Kidney (tissue), 14 donors: ENCODE data around the gene DYRK3. TPM values are rescaled to one million over a fixed set of nuclear protein-coding genes. Genes with fewer than 3 reads are reported as not detected.
"Not testable (repeated sequence)": the region's sequence is repeated elsewhere in the genome, so short reads cannot be mapped to it uniquely, and the experiment has no call there.

Experiments
- DNase-seq, 5 donors: peaks; one replicate each; pipeline ENCODE4 v3.0.0-alpha.2; 2013 to 2020
- FAIRE-seq: peaks from 2 replicates; lab custom pipeline; 2012; peaks lifted over from hg19 to GRCh38; lab: Jason Lieb, UNC
- H3K27ac ChIP-seq, 2 donors: one replicate each; pipeline ENCODE4 v1.7.0; 2013; ENCODE audit warnings: low read depth in 2 of 2, low read length in 2 of 2, inconsistent platforms in 1 of 2
- H3K27me3 ChIP-seq: one replicate; pipeline ENCODE4 v1.7.1; 2013; ENCODE audit warnings: low read length, inconsistent platforms; ENCODE audit not compliant: control insufficient read depth, insufficient read depth
- H3K36me3 ChIP-seq, 3 donors: one replicate each; pipeline versions ENCODE4 v1.7.0 to v1.7.1; 2013; ENCODE audit warnings: low read length in 3 of 3, control low read depth in 1 of 3, inconsistent platforms in 1 of 3; ENCODE audit not compliant: insufficient read depth in 3 of 3, control insufficient read depth in 2 of 3
- H3K4me1 ChIP-seq, 3 donors: one replicate each; pipeline versions ENCODE4 v1.7.0 to v1.7.1; 2013; ENCODE audit warnings: low read length in 3 of 3, inconsistent platforms in 1 of 3, low read depth in 1 of 3; ENCODE audit not compliant: control insufficient read depth in 2 of 3, insufficient read depth in 2 of 3
- H3K4me3 ChIP-seq, 3 donors: one replicate each; pipeline versions ENCODE4 v1.7.0 to v1.8.1; 2013; ENCODE audit warnings: low read length in 3 of 3, control low read depth in 1 of 3, inconsistent platforms in 1 of 3
- H3K9ac ChIP-seq, 3 donors: one replicate each; pipeline versions ENCODE4 v1.7.0 to v1.7.1; 2013; ENCODE audit warnings: low read length in 3 of 3, control low read depth in 1 of 3, inconsistent platforms in 1 of 3
- H3K9me3 ChIP-seq, 3 donors: one replicate each; pipeline versions ENCODE4 v1.7.0 to v1.7.1; 2013; ENCODE audit warnings: low read length in 3 of 3, control low read depth in 1 of 3, inconsistent platforms in 1 of 3; ENCODE audit not compliant: control insufficient read depth in 2 of 3, insufficient read depth in 1 of 3
- intact Hi-C: fragments of 100-400 bp; cut with DNase I; formaldehyde crosslinking; loops from one replicate; pipeline ENCODE4 v1.11.1; 2022
- polyA plus RNA-seq: library from polyadenylated mRNA; stranded (reverse); fragments of 350-450 nt; fragmentation: Illumina TruSeq; extraction: RNeasy Lipid Tissue Mini Kit (QIAGEN cat#74804); gene quantifications from one replicate; pipeline ENCODE4 v1.2.3, GENCODE V29; 2014; ENCODE audit warnings: low read depth, low replicate concordance; ENCODE audit not compliant: insufficient read depth
- total RNA-seq: library from RNA; stranded (reverse); fragmentation: NEBNext Ultra II Directional; extraction: Animal tissue kit (Norgen Biotek cat#: 25700); gene quantifications from one replicate; pipeline ENCODE4 v1.2.1, GENCODE V29; 2021
- TF ChIP-seq, protein P1 (sequence below): IDR thresholded peaks from 3 replicates; pipeline ENCODE4 v1.5.1; 2012; ENCODE audit warnings: mild to moderate bottlenecking, moderate library complexity, borderline replicate concordance; ENCODE audit not compliant: insufficient read depth; ENCODE audit errors: extremely low read depth
- donor health status: control.
- donor health status: control.
- donor health status: control.
- donor health status: control.
- donor health status: control.
- donor health status: DM: yes; HTN: yes; CAD: no.
- donor health status: Normal renal cell carcinoma (clear cell type).

Gene DYRK3
- total and polyA plus RNA-seq, 2 donors from 2014 or later, result 3.5 to 12.7 TPM

DNA sequence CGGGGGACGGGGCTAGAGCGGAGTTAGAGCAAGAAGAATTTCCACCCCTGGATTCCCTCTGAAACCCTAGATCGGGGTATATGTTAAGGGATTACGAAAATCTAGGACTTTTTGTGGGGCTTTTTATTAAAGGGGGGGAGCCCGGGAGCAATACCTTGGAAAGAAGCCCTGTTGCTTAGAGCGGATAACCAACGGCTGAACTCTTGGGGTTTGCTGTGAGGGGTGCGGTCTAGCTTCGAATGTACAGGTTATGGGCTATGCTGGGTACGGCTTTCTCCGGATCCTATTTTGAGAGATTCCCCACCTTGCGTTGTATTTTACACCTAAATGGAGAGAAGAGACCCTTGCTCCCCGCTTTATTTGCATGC lies 626 bp downstream of the DYRK3 start:
- H3K27ac ChIP-seq, result peak overlapping the region; percentile 76 to 85
- H3K9ac ChIP-seq, result peak overlapping the region; percentile 42 to 68 (median 43)
- no peaks in the 10 kb centered on the region for H3K9me3 ChIP-seq
- DNase-seq (no peak), FAIRE-seq (no peak)
- intact Hi-C loops, result no loop called here
- H3K27me3 ChIP-seq, result no peaks in the 10 kb centered on the region
- TF ChIP-seq, protein P1, sequence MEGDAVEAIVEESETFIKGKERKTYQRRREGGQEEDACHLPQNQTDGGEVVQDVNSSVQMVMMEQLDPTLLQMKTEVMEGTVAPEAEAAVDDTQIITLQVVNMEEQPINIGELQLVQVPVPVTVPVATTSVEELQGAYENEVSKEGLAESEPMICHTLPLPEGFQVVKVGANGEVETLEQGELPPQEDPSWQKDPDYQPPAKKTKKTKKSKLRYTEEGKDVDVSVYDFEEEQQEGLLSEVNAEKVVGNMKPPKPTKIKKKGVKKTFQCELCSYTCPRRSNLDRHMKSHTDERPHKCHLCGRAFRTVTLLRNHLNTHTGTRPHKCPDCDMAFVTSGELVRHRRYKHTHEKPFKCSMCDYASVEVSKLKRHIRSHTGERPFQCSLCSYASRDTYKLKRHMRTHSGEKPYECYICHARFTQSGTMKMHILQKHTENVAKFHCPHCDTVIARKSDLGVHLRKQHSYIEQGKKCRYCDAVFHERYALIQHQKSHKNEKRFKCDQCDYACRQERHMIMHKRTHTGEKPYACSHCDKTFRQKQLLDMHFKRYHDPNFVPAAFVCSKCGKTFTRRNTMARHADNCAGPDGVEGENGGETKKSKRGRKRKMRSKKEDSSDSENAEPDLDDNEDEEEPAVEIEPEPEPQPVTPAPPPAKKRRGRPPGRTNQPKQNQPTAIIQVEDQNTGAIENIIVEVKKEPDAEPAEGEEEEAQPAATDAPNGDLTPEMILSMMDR, result no peak
- peaks cover 0 to 11% (median 6%) of the 10 kb centered on the region in 3 donors for H3K4me1 ChIP-seq
- H3K36me3 ChIP-seq, result no peaks in the 10 kb centered on the region
- H3K4me3 ChIP-seq, result peak overlapping the region; percentile 40 to 79 (median 54)

DNA sequence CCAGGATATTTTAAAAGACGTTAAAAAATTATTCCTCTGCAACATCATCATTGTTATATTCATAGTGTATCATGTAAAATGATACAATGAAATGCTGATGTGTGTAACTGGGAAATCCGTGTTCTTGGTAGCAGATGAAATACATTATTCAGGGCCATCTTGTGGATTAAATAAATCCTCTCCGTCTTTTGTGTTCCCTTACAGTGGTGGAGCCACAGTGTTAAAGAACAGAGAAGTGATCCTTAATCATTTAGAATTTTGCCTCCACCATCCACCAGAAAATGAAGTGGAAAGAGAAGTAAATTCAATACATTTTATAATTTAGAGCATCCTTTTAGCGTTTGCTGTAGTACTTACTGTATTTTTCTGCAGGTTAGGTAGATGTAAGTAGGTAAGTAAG lies 1.3 kb downstream of the DYRK3 start:
- Histone ChIP-seq H3K4me1 (peaks cover 0 to 11% (median 6%) of the 10 kb centered on the region in 3 donors), H3K9me3 (no peaks in the 10 kb centered on the region), H3K4me3 (peak overlapping the region in 1 of 3 donors; percentile 79), H3K27me3 (no peaks in the 10 kb centered on the region), H3K36me3 (no peaks in the 10 kb centered on the region), H3K27ac (no peak overlapping the region), H3K9ac (no peak overlapping the region)
- TF ChIP-seq, protein P1, result no peak
- intact Hi-C loops, result no loop called here
- FAIRE-seq (no peak), DNase-seq (no peak)

DNA sequence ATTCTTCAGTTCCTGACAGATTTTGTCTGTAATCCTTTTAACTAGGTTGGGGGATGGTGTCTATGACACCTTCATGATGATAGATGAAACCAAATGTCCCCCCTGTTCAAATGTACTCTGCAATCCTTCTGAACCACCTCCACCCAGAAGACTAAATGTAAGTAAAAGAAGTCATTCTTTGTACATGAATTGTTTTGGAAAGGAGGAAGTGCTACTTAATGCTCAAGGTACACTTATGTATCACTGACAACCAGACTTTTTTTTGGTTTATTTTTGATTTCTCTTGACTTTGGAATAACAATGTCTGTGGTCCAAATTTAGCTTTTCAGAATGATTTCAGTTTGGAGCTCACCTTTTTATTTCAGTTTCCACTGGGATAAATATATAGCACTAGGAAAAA lies 2.3 kb downstream of the DYRK3 start:
- Histone ChIP-seq H3K27me3 (no peaks in the 10 kb centered on the region), H3K36me3 (no peaks in the 10 kb centered on the region), H3K9me3 (no peaks in the 10 kb centered on the region), H3K9ac (no peak overlapping the region), H3K4me1 (peaks cover 0 to 11% (median 6%) of the 10 kb centered on the region in 3 donors), H3K27ac (no peak overlapping the region), H3K4me3 (no peak overlapping the region)
- TF ChIP-seq, protein P1, result no peak
- DNase-seq (no peak), FAIRE-seq (no peak)
- intact Hi-C loops, result no loop called here

DNA sequence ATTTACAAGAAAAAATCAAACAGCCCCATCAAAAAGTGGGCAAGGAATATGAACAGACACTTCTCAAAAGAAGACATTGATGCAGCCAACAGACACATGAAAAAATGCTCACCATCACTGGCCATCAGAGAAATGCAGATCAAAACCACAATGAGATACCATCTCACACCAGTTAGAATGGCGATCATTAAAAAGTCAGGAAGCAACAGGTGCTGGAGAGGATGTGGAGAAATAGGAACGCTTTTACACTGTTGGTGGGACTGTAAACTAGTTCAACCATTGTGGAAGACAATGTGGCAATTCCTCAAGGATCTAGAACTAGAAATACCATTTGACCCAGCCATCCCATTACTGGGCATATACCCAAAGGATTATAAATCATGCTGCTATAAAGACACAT lies 6.7 kb downstream of the DYRK3 start:
- H3K27ac ChIP-seq, intact Hi-C loops, H3K36me3 ChIP-seq, FAIRE-seq, H3K4me1 ChIP-seq, H3K27me3 ChIP-seq, H3K4me3 ChIP-seq, DNase-seq, H3K9ac ChIP-seq, H3K9me3 ChIP-seq: not testable (repeated sequence)
